Measurements from ENCODE around the gene ANKH. TPM values are rescaled to one million over a fixed set of nuclear protein-coding genes. Genes with fewer than 3 reads are reported as not detected.

The ANKH gene
- total RNA-seq, 8 experiments from 2014 or later: 4.6 to 57.0 (median 13.0) TPM

DNA sequence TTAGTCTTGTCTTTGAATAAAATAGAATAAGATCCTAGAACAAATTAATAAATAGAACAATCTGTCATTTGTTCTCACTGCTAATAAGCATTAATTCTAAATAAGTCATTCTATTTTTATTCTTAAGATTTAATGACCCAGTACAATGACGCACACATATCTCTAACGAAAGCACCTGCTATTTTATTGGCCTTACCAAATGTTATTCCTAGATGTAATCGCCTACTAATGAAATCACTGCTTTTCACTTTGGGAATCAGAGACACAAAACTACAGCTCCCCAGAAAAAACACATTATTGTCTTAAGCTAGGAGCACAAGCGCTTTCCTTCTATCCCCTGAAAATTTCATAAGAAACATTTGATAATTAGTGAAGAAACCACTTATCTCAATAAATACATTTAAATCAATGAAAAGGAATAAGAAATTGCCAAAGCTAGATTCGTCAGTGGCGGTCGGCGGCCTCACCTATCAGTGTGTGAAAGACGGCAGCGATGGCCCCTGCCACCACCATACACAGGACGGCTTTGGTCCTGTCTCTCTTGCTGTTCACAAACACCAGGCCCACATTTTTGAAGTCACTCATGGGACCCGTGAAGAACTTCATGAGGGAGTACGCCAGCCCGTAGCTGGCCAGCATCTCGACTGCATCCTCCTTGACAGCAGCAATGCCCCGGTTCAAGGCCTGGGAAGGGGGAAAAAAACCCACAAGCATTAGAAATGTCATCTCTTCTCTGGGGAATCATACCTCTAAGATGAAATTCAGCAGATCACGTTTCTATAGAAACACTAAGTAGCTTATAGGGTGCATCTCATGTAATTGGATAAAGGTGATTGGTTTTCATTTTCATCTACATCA is 102.8 kb downstream of the ANKH start:
- 60 to 100% (median 93%) methylated on average over 1 to 16 of the region's 17 CpGs for WGBS, 10 experiments
- Histone ChIP-seq H3K4me3 (no peak overlapping the region), H3K27ac (no peak overlapping the region), H3K4me1 (replicated peaks in 1 of 2) (peaks cover 5 to 24% of the 10 kb centered on the region in 2 donors)
- in situ Hi-C loops (cut with MboI; ENCODE audit: low pct_unique_long_range_greater_than_20kb in 2 of 9, low sequenced_read_pairs in 9 of 9, unreplicated experiment in 9 of 9): no loop called here
- no peak for ATAC-seq (replicated peaks in 6 of 8)

DNA sequence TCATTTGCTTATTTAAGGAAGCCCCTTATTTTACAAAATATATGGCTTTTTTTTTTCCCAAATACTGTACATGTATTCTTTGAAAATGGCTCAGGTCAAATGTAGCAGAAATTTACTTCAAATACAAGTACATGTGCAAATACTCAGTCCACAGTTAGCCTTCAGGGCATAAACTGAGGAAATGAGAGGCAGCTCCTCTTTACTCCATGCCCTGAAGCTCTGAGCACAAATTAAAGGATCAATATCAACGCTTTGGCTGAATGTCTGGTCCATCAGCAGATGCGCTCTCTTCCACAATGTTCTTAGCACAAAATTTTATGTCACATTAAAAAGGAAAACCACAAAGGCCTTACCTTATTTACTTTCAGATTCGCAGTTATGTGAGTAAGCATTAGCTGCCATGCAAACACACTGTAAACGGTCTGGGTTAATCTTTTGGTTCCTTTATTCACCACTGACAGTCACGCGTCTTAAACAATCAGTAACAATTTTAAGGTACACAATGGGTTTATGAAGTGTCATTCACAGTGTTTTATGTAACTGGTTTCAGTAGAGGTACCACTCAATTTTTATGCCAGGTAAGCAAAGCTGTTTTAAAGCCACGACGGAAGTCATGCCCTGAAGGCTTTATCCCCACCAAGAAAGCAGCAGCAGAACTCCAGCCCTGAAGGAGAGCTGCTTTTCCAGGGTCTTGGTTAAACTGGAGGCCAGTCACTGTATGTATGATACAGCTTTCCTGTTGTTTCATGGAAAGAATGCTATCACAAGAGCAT is 103.7 kb downstream of the ANKH start:
- Histone ChIP-seq H3K4me1 (replicated peaks in 1 of 2) (peaks cover 2 to 24% of the 10 kb centered on the region in 2 donors), H3K27ac (no peak overlapping the region), H3K4me3 (no peak overlapping the region)
- no peak for ATAC-seq (replicated peaks in 6 of 8)
- WGBS, 10 experiments: 55 to 96% (median 84%) methylated on average over 2 to 6 of the region's 8 CpGs
- in situ Hi-C loops (cut with MboI; ENCODE audit: low pct_unique_long_range_greater_than_20kb in 2 of 9, low sequenced_read_pairs in 9 of 9, unreplicated experiment in 9 of 9): no loop called here

DNA sequence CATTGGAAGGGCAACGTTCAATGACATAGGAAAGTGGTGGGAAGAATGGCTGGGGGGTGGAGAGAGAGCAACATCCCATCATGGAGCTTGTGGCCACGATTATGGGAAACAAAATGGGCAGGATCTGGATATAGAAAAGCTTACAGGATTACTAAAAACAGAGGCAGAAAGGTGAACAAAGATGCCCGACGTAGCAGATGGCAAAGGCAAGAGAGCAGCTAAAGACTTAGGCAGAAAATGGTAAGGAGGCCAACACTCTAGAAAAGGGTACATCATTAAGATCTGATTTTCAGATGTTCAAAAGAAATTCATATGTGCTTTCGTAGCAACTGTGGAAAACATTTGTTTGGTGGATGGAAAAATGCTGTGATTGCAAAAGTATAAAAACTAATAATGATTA is 104.5 kb downstream of the ANKH start:
- no peak overlapping the region for H3K4me3 ChIP-seq
- no peak for ATAC-seq (replicated peaks in 6 of 8)
- WGBS, 10 experiments: 75 to 100% (median 86%) methylated on average over 2 to 5 of the region's 5 CpGs
- H3K4me1 ChIP-seq (replicated peaks in 1 of 2): peaks cover 2 to 24% of the 10 kb centered on the region in 2 donors
- in situ Hi-C loops (cut with MboI; ENCODE audit: low pct_unique_long_range_greater_than_20kb in 2 of 9, low sequenced_read_pairs in 9 of 9, unreplicated experiment in 9 of 9): no loop called here
- no peak overlapping the region for H3K27ac ChIP-seq

DNA sequence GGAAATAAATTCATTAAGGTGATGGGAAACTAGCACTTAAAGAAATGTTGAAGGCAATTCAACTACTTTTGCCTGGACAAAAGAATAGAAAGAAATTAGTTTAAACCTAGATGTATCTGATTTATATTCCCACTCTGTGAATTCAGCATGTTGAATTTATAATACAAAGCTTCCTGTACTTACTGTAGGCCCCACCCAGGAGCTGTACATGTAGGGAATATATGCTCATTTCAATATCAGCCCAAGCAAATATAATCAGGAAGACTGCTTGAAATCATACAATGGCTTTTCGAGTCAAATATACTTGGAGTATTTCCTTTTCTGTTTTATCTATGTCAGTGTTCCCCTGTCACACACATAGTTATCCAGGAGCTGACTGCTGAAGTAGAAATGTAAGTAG is 105.0 kb downstream of the ANKH start:
- ATAC-seq (replicated peaks in 6 of 8): peak in 2 of 8 experiments; percentile 49 to 63
- WGBS, 10 experiments: 70 to 100% (median 88%) methylated on average over 1 of the region's 1 CpG; no CpG with 5 or more reads in 3 of the 10 experiments

DNA sequence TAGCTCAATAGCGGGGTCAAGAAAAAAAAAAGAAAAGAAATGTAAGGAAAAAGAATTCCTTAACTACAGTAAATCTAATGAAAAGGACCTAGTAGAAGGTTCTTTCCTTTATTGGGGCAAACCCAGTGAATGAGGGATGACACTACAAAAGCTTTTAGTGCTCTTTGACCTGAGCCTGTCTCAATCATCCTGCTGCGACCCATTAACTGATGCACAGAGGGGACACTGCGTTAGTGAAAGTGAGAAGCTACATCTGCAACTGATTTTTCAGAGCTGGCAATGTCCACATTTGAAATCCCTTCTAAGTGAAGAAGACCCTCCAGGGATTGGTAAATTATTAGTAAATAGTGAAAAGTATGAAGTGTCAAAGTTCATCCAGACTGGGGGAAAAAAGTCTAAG is 106.0 kb downstream of the ANKH start:
- Histone ChIP-seq H3K4me1 (replicated peaks in 1 of 2) (peaks cover 2 to 32% of the 10 kb centered on the region in 2 donors), H3K27ac (no peak overlapping the region), H3K4me3 (no peak overlapping the region)
- in situ Hi-C loops (cut with MboI; ENCODE audit: low pct_unique_long_range_greater_than_20kb in 2 of 9, low sequenced_read_pairs in 9 of 9, unreplicated experiment in 9 of 9): no loop called here
- ATAC-seq (replicated peaks in 6 of 8): peak in 3 of 8 experiments; percentile 29 to 60 (median 49)
- 20 to 96% (median 63%) methylated on average over 1 to 3 of the region's 3 CpGs for WGBS, 10 experiments

More for the DNA sequence above, 105.0 kb downstream of the ANKH start:
- H3K27ac ChIP-seq: no peak overlapping the region
- in situ Hi-C loops (cut with MboI; ENCODE audit: low pct_unique_long_range_greater_than_20kb in 2 of 9, low sequenced_read_pairs in 9 of 9, unreplicated experiment in 9 of 9): no loop called here
- no peak overlapping the region for H3K4me3 ChIP-seq
- H3K4me1 ChIP-seq (replicated peaks in 1 of 2): peaks cover 2 to 24% of the 10 kb centered on the region in 2 donors

DNA sequence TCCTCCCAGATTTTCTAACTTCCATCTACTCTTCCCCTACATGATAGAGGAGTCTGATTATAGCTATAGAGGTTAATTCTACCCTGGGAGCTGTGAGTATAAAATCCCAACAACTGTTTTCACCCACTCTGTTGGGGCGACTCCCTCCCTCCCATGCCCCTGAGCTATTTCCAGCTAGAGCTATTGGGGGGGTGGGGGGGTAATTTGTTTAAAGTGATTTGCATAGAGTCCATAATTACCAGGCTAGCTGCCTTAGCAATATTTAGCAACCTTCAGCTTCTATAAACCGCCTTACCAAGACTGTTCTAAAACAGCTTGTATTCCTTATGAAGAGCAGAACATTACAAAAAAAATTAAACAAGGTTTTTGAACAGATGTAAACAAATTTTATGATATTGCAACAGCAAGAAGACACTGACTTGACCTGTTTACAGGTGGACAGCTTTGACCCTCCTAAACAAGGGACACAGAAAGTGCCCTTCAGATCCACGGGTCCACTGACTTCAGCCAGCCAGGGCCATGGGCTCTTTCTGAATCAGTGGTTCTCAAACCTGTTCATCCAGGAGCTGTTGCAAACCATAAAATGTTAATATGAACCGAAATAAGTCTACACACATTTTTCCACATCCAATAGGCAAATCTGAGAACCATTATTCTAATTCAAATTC is 108.9 kb downstream of the ANKH start:
- no peak overlapping the region for H3K27ac ChIP-seq

DNA sequence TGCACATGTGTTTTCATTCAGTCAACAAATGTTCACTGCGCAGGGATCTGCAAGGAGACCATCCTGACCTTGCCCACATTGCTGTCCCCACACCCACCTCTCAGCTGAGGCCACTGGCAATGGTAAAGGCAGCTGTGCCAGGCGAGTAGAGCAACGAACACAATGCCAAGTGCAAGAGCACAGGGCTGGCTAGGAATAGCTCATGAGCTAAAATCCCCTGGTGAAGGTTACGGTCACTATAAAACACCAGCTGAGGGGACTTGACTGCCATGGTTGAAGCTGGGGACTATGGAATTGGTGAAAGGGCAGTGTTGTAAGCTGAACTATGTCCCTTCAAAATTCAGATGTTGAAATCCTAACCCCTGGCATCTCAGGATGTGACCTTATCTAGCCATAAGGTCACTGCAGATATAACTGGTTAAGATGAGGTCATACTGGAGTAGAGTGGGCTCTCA is 111.0 kb downstream of the ANKH start:
- in situ Hi-C loops (cut with MboI; ENCODE audit: low pct_unique_long_range_greater_than_20kb in 2 of 9, low sequenced_read_pairs in 9 of 9, unreplicated experiment in 9 of 9): no loop called here
- Histone ChIP-seq H3K4me1 (replicated peaks in 1 of 2) (peaks cover 4 to 27% of the 10 kb centered on the region in 2 donors), H3K4me3 (no peak overlapping the region), H3K27ac (no peak overlapping the region)
- ATAC-seq (replicated peaks in 6 of 8): no peak
- 20 to 100% (median 80%) methylated on average over 1 to 3 of the region's 4 CpGs; no CpG with 5 or more reads in 3 of the 10 experiments for WGBS, 10 experiments

More for the DNA sequence above, 108.9 kb downstream of the ANKH start:
- Histone ChIP-seq H3K4me3 (no peak overlapping the region), H3K4me1 (replicated peaks in 1 of 2) (peaks cover 2 to 25% of the 10 kb centered on the region in 2 donors)
- WGBS, 10 experiments: 80 to 100% (median 94%) methylated on average over 1 to 4 of the region's 4 CpGs; no CpG with 5 or more reads in 4 of the 10 experiments
- peak in 3 of 8 experiments; percentile 55 to 67 (median 61) for ATAC-seq (replicated peaks in 6 of 8)
- in situ Hi-C loops (cut with MboI; ENCODE audit: low pct_unique_long_range_greater_than_20kb in 2 of 9, low sequenced_read_pairs in 9 of 9, unreplicated experiment in 9 of 9): no loop called here

DNA sequence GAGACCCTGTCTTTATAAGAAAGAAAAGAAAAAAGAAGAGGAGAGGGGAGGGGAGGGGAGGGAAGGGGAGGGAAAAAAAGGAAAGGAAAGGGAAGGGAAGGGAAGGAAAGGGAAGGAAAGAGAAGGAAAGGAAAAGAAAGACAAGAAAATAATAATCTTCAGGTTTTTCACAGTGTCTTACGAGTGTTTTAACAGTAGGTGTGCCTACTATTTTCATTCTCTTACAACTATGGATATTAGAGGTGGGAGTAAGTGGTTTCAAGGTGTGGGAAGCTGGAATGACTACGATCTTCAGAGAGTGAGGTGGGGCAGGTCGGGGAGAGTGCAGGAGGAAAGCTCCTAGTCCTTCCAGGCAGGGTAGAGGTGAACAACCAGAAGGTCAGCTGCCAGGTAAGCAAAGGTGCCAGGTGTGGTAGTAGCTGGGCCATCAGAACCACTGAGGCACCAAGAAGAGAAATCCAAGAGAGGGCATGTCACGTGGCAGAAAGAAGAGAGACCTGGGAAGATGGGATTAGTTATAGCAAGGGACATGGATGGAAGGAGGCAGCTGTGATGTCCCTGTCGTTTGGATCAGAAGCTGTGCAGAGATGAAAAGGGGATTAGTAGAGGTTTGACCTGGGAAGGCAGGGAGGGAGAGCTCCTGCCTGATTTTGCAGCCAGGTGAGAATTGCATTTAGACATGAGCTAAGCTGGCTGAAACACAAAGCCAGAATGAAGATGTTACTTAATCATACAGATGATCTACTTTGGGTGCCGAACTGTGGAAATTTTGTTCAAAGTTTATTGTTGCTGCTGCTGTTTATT is 111.6 kb downstream of the ANKH start:
- no peak overlapping the region for H3K4me3 ChIP-seq
- ATAC-seq (replicated peaks in 6 of 8): no peak
- no peak overlapping the region for H3K27ac ChIP-seq
- in situ Hi-C loops (cut with MboI; ENCODE audit: low pct_unique_long_range_greater_than_20kb in 2 of 9, low sequenced_read_pairs in 9 of 9, unreplicated experiment in 9 of 9): no loop called here
- peaks cover 4 to 23% of the 10 kb centered on the region in 2 donors for H3K4me1 ChIP-seq (replicated peaks in 1 of 2)
- 40 to 100% (median 64%) methylated on average over 1 to 5 of the region's 6 CpGs for WGBS, 10 experiments

DNA sequence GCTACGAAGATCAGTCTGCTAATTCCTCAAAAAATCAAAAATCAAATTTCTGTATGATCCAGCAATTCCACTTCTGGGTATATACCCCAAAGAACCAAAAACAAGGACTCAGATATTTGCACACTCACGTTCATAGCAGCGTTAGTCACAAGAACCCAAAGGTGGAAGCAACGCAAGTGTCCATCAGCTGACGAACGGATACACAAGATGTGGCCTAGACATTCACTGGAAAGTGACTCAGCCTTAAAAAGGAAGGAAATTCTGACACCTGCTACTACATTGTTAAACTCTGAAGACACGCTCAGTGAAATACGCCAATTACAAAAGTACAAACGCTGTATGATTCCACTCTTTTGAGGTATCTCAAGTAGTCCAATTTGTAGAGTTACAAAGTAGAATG is 113.7 kb downstream of the ANKH start:
- no peak for ATAC-seq (replicated peaks in 6 of 8)
- H3K4me1 ChIP-seq (replicated peaks in 1 of 2): peaks cover 4 to 21% of the 10 kb centered on the region in 2 donors
- no peak overlapping the region for H3K27ac ChIP-seq
- no peak overlapping the region for H3K4me3 ChIP-seq
- WGBS, 10 experiments: 83 to 99% (median 94%) methylated on average over 3 to 9 of the region's 9 CpGs; no CpG with 5 or more reads in 2 of the 10 experiments
- in situ Hi-C loops (cut with MboI; ENCODE audit: low pct_unique_long_range_greater_than_20kb in 2 of 9, low sequenced_read_pairs in 9 of 9, unreplicated experiment in 9 of 9): no loop called here

DNA sequence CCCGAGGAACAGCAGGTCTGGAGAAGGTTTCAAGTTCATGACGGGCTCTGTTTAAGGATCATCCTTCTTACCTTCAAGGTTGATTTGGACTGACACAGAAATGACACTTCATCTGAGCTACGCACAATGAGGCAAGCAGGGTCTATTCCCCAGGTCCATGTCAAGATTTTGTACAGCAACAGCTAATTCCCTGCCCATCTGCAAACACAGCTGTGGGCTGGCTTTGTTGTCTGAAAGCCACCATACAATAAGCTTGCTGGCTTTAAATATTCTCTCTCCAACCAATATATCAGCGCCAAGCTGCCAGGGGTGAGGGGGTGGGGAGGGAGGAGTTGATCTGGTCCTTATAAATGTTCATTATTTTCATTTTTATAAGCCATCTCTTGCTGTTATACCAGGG is 115.1 kb downstream of the ANKH start:
- Histone ChIP-seq H3K27ac (no peak overlapping the region), H3K4me1 (replicated peaks in 1 of 2) (peaks cover 4 to 23% of the 10 kb centered on the region in 2 donors), H3K4me3 (no peak overlapping the region)
- 89 to 100% (median 100%) methylated on average over 1 to 4 of the region's 4 CpGs; no CpG with 5 or more reads in 5 of the 10 experiments for WGBS, 10 experiments
- in situ Hi-C loops (cut with MboI; ENCODE audit: low pct_unique_long_range_greater_than_20kb in 2 of 9, low sequenced_read_pairs in 9 of 9, unreplicated experiment in 9 of 9): no loop called here
- ATAC-seq (replicated peaks in 6 of 8): peak in 2 of 8 experiments; percentile 21 to 81

DNA sequence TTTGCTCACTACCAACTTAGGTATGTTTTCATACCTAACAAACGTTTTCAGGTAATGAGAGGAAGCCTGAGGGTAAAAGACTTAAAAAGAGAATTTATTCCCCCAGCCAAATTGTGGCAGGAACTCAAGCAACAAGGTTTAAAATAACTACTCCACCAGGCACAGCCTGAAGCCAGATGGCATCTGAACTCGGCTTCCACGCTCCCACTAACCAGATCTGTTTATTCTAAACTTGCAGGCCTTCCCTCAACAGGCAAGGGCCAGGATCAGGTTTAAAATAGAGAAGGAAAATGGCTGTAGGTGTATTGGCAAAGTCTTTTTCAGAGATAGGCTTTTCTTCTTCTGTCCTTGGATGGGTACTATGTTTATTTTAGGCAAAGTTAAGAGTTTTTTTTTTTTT is 117.6 kb downstream of the ANKH start:
- in situ Hi-C loops (cut with MboI; ENCODE audit: low pct_unique_long_range_greater_than_20kb in 2 of 9, low sequenced_read_pairs in 9 of 9, unreplicated experiment in 9 of 9): no loop called here
- Histone ChIP-seq H3K4me3 (no peak overlapping the region), H3K27ac (no peak overlapping the region), H3K4me1 (replicated peaks in 1 of 2) (peaks cover 4 to 15% of the 10 kb centered on the region in 2 donors)
- ATAC-seq (replicated peaks in 6 of 8): peak in 1 of 8 experiments; percentile 28
- WGBS, 10 experiments: 20 to 94% (median 65%) methylated on average over 1 to 3 of the region's 3 CpGs; no CpG with 5 or more reads in 2 of the 10 experiments

DNA sequence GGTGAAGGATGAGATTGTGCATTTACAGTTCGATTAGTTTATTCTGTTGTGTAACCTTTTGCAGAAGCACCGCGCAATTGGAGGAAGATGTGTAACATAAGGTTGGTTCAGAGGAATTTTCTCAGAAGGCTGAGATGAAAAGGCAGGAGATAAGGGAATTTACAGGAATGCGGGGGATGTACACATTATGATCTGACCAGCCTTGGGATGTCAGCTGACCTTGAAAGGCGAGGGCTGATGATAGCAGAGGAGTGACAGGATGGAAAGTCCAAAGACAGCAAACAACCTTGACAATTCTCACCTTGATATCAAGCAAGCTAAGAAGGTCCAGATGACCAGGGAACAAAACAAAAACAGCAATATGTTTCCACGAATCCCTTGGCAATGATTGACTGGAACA is 118.3 kb downstream of the ANKH start:
- 40 to 100% (median 93%) methylated on average over 1 to 6 of the region's 6 CpGs; no CpG with 5 or more reads in 1 of the 10 experiments for WGBS, 10 experiments
- ATAC-seq (replicated peaks in 6 of 8): no peak

More for the DNA sequence above, 118.3 kb downstream of the ANKH start:
- H3K4me1 ChIP-seq (replicated peaks in 1 of 2): peaks cover 4 to 15% of the 10 kb centered on the region in 2 donors
- in situ Hi-C loops (cut with MboI; ENCODE audit: low pct_unique_long_range_greater_than_20kb in 2 of 9, low sequenced_read_pairs in 9 of 9, unreplicated experiment in 9 of 9): no loop called here
- no peak overlapping the region for H3K27ac ChIP-seq
- no peak overlapping the region for H3K4me3 ChIP-seq
